Sigmoid colon (tissue), 7 donors: ENCODE data around the gene POC1B. TPM values are rescaled to one million over a fixed set of nuclear protein-coding genes. Genes with fewer than 3 reads are reported as not detected.

Experiments
- DNase-seq: peaks from one replicate; pipeline ENCODE4 v3.0.0-alpha.2; 2019
- H3K27ac ChIP-seq, 4 donors: fragments of 200-600 bp; sonication (generic); one replicate each; pipeline ENCODE4 v1.5.1; 2016 to 2019; ENCODE audit warnings: mild to moderate bottlenecking in 1 of 4
- H3K27me3 ChIP-seq, 3 donors: fragments of 200-600 bp; sonication (generic); one replicate each; pipeline ENCODE4 v1.5.1; 2019; ENCODE audit warnings: mild to moderate bottlenecking in 1 of 3
- H3K36me3 ChIP-seq, 4 donors: fragments of 200-600 bp; sonication (generic); one replicate each; pipeline ENCODE4 v1.5.1; 2016 to 2019
- H3K4me1 ChIP-seq, 4 donors: fragments of 200-600 bp; sonication (generic); one replicate each; pipeline ENCODE4 v1.5.1; 2017 to 2019
- H3K4me3 ChIP-seq, 4 donors: fragments of 200-600 bp; sonication (generic); one replicate each; pipeline ENCODE4 v1.5.1; 2017 to 2019; ENCODE audit warnings: mild to moderate bottlenecking in 2 of 4, moderate library complexity in 1 of 4
- H3K9me3 ChIP-seq, 4 donors: fragments of 200-600 bp in 3 of 4; sonication (generic) in 3 of 4; one replicate each; pipeline versions ENCODE4 v1.5.1 to v1.6.1; 2013 to 2019
- CTCF ChIP-seq, 4 experiments: fragments of 450-650 bp in 3 of 4; fragments of 200-600 bp in 1 of 4; IDR thresholded peaks; one replicate each; pipeline ENCODE4 v1.5.1; 2016 to 2019; ENCODE audit warnings: antibody characterized with exemption in 4 of 4, mild to moderate bottlenecking in 3 of 4, moderate library complexity in 2 of 4
- EP300 ChIP-seq, 4 donors: sonication (generic); formaldehyde crosslinking; IDR thresholded peaks; one replicate each; pipeline ENCODE4 v1.6.1; 2017; ENCODE audit warnings: antibody characterized with exemption in 4 of 4
- POLR2A ChIP-seq, 2 donors: fragments of 450-650 bp; IDR thresholded peaks; one replicate each; pipeline ENCODE4 v1.6.1; 2016; ENCODE audit warnings: antibody characterized with exemption in 2 of 2, mild to moderate bottlenecking in 2 of 2, moderate library complexity in 2 of 2
- POLR2AphosphoS5 ChIP-seq, 4 donors: sonication (generic); formaldehyde crosslinking; IDR thresholded peaks; one replicate each; pipeline ENCODE4 v1.6.1; 2017; ENCODE audit warnings: antibody characterized with exemption in 4 of 4
- WGBS, 2 donors: extraction: QIAGEN DNeasy Blood & Tissue Kit; methylation state at CpG; one replicate each; pipeline ENCODE4 v1.1.7; 2013; 5-methylcytosine and 5-hydroxymethylcytosine counted together
- intact Hi-C: fragments of 100-400 bp; cut with DNase I; formaldehyde crosslinking; loops from one replicate; pipeline ENCODE4 v1.15.1; 2023
- polyA plus RNA-seq, 3 donors: library from polyadenylated mRNA; stranded (reverse); fragments of 200-250 nt; gene quantifications; one replicate each; pipeline ENCODE4 v1.2.3, GENCODE V29; 2013
- total RNA-seq, 4 donors: library from RNA; depleted of rRNA; stranded (reverse); fragments of >200 nt; gene quantifications; one replicate each; pipeline ENCODE4 v1.1.0, GENCODE V29; 2016
- donor health status: healthy with polysubstance abuse.
- donor health status: Bipolar disorder and iron deficiency.
- donor health status: healthy.

The POC1B gene
- total and polyA plus RNA-seq, 7 donors: 12.5 to 31.7 (median 28.1) TPM

- Histone ChIP-seq H3K27me3 (no peaks in the 10 kb centered on the region), H3K27ac (no peak overlapping the region), H3K4me3 (no peak overlapping the region), H3K36me3 (no peaks in the 10 kb centered on the region), H3K4me1 (no peaks in the 10 kb centered on the region), H3K9me3 (no peaks in the 10 kb centered on the region)
- no peak for DNase-seq
- 19 to 68% methylated on average over 9 of the region's 9 CpGs for WGBS, 2 donors
- TF ChIP-seq CTCF (IDR thresholded peaks at IDR 0.05) (no peak), EP300 (IDR thresholded peaks at IDR 0.05) (no peak), POLR2AphosphoS5 (IDR thresholded peaks at IDR 0.05) (no peak), POLR2A (IDR thresholded peaks at IDR 0.05) (no peak)
- intact Hi-C loops: no loop called here
These were observed 18.6 kb downstream of the POC1B start for GRCh38 chr12:89507015-89507824.

GRCh38 chr12:89506050-89506449 is 19.8 kb downstream of the POC1B start:
- Histone ChIP-seq H3K36me3 (no peaks in the 10 kb centered on the region), H3K4me3 (no peak overlapping the region), H3K27ac (no peak overlapping the region), H3K4me1 (no peaks in the 10 kb centered on the region), H3K27me3 (no peaks in the 10 kb centered on the region), H3K9me3 (no peaks in the 10 kb centered on the region)
- TF ChIP-seq POLR2AphosphoS5 (IDR thresholded peaks at IDR 0.05) (no peak), CTCF (IDR thresholded peaks at IDR 0.05) (no peak), EP300 (IDR thresholded peaks at IDR 0.05) (no peak), POLR2A (IDR thresholded peaks at IDR 0.05) (no peak)
- intact Hi-C loops: no loop called here
- 50 to 64% methylated on average over 1 of the region's 1 CpG for WGBS, 2 donors
- DNase-seq: no peak

- TF ChIP-seq POLR2AphosphoS5 (IDR thresholded peaks at IDR 0.05): no peak
- TF ChIP-seq CTCF (IDR thresholded peaks at IDR 0.05): no peak
- no peak for TF ChIP-seq POLR2A (IDR thresholded peaks at IDR 0.05)
- no peak for TF ChIP-seq EP300 (IDR thresholded peaks at IDR 0.05)
- H3K27me3 ChIP-seq: no peaks in the 10 kb centered on the region
- no peaks in the 10 kb centered on the region for H3K36me3 ChIP-seq
- H3K9me3 ChIP-seq: no peaks in the 10 kb centered on the region
- no peaks in the 10 kb centered on the region for H3K4me1 ChIP-seq
- WGBS, 2 donors: 87 to 89% methylated on average over 6 of the region's 6 CpGs
- H3K4me3 ChIP-seq: no peak overlapping the region
- no peak for DNase-seq
- H3K27ac ChIP-seq: no peak overlapping the region
- intact Hi-C loops: no loop called here
These were observed 21.1 kb downstream of the POC1B start for GRCh38 chr12:89504560-89505346.

- no peak for DNase-seq
- H3K4me3 ChIP-seq: no peak overlapping the region
- H3K9me3 ChIP-seq: no peaks in the 10 kb centered on the region
- TF ChIP-seq POLR2A (IDR thresholded peaks at IDR 0.05) (no peak), EP300 (IDR thresholded peaks at IDR 0.05) (no peak), CTCF (IDR thresholded peaks at IDR 0.05) (no peak), POLR2AphosphoS5 (IDR thresholded peaks at IDR 0.05) (no peak)
- H3K27ac ChIP-seq: no peak overlapping the region
- H3K36me3 ChIP-seq: no peaks in the 10 kb centered on the region
- no peaks in the 10 kb centered on the region for H3K4me1 ChIP-seq
- H3K27me3 ChIP-seq: no peaks in the 10 kb centered on the region
- intact Hi-C loops: no loop called here
These were observed 24.1 kb downstream of the POC1B start for GRCh38 chr12:89501793-89502192.
